GM21576 (cell line): ENCODE measurements around the gene APBB2.

Source experiments
- ATAC-seq: cut with Tn5 transposase; IDR thresholded peaks from one replicate; pipeline ENCODE4 v1.9.1; 2021; ENCODE audit warnings: mild to moderate bottlenecking, moderate library complexity; ENCODE audit not compliant: unreplicated experiment

Gene APBB2

GRCh38 chr4:40991908-40992307 is 222.4 kb downstream of the APBB2 start:
- ATAC-seq = peak; percentile 56

- ATAC-seq = no peak
Observed at GRCh38 chr4:40990899-40991265, 223.5 kb downstream of the APBB2 start.

GRCh38 chr4:40990236-40990898 is 224.0 kb downstream of the APBB2 start:
- ATAC-seq = no peak

GRCh38 chr4:40987151-40987550 is 227.2 kb downstream of the APBB2 start:
- ATAC-seq = no peak

- ATAC-seq = no peak
Observed at GRCh38 chr4:40986375-40986774, 228.0 kb downstream of the APBB2 start.

- no peak for ATAC-seq
Observed at GRCh38 chr4:40984051-40984450, 230.3 kb downstream of the APBB2 start.

- ATAC-seq = peak; percentile 64
Observed at GRCh38 chr4:40980318-40980883, 233.9 kb downstream of the APBB2 start.

- ATAC-seq = no peak
Observed at GRCh38 chr4:40978548-40978947, 235.8 kb downstream of the APBB2 start.

GRCh38 chr4:40976343-40976742 is 238.0 kb downstream of the APBB2 start:
- peak; percentile 53 for ATAC-seq

GRCh38 chr4:40972722-40973121 is 241.6 kb downstream of the APBB2 start:
- no peak for ATAC-seq

GRCh38 chr4:40971338-40971737 is 243.0 kb downstream of the APBB2 start:
- ATAC-seq = no peak

GRCh38 chr4:40969501-40969900 is 244.8 kb downstream of the APBB2 start:
- ATAC-seq = no peak

GRCh38 chr4:40967550-40967949 is 246.8 kb downstream of the APBB2 start:
- no peak for ATAC-seq

- no peak for ATAC-seq
Observed at GRCh38 chr4:40966091-40966490, 248.3 kb downstream of the APBB2 start.

- ATAC-seq = no peak
Observed at GRCh38 chr4:40963897-40964478, 250.4 kb downstream of the APBB2 start.

- no peak for ATAC-seq
Observed at GRCh38 chr4:40962551-40963180, 251.7 kb downstream of the APBB2 start.

- ATAC-seq = no peak
Observed at GRCh38 chr4:40960941-40961340, 253.4 kb downstream of the APBB2 start.

GRCh38 chr4:40957281-40957680 is 257.1 kb downstream of the APBB2 start:
- no peak for ATAC-seq

- no peak for ATAC-seq
Observed at GRCh38 chr4:40956721-40957255, 257.6 kb downstream of the APBB2 start.

- no peak for ATAC-seq
Observed at GRCh38 chr4:40954088-40954668, 260.2 kb downstream of the APBB2 start.

- ATAC-seq = no peak
Observed at GRCh38 chr4:40953283-40954087, 260.9 kb downstream of the APBB2 start.
